Measurements from ENCODE around the gene MOB2. TPM values are rescaled to one million over a fixed set of nuclear protein-coding genes. Genes with fewer than 3 reads are reported as not detected.

Gene MOB2
- total RNA-seq, 1 experiment from 2014 or later: 29.8 TPM

DNA sequence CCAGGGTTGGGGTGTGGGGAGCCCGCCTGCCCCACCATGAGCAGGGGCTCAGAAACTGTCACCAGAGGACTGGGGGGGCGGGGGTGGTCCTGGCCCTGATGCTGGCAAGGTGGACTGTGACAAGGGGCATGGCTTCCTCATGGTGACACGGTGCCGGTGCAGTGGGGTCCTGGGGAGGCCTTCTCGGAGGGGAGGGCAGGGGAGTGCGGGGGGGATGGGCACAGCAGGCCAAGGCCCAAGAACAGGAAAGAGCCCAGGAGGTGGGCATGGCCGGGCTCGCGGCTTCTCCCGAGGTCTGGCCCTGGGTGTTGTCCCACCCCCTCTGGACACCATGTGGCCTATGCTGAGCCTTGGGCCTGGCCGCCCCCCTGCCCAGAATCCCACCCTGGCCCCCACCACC lies 47.2 kb downstream of the MOB2 start:
- H3K4me1 Mint-ChIP-seq (ENCODE audit: low read depth, unreplicated experiment): no peaks in the 10 kb centered on the region
- peaks cover 11% of the 10 kb centered on the region for H3K36me3 Mint-ChIP-seq (ENCODE audit: insufficient read depth, unreplicated experiment)
- BruUV-seq (replicated peaks): no TSS peak
- TF ChIP-seq, protein P1, sequence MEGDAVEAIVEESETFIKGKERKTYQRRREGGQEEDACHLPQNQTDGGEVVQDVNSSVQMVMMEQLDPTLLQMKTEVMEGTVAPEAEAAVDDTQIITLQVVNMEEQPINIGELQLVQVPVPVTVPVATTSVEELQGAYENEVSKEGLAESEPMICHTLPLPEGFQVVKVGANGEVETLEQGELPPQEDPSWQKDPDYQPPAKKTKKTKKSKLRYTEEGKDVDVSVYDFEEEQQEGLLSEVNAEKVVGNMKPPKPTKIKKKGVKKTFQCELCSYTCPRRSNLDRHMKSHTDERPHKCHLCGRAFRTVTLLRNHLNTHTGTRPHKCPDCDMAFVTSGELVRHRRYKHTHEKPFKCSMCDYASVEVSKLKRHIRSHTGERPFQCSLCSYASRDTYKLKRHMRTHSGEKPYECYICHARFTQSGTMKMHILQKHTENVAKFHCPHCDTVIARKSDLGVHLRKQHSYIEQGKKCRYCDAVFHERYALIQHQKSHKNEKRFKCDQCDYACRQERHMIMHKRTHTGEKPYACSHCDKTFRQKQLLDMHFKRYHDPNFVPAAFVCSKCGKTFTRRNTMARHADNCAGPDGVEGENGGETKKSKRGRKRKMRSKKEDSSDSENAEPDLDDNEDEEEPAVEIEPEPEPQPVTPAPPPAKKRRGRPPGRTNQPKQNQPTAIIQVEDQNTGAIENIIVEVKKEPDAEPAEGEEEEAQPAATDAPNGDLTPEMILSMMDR (IDR thresholded peaks at IDR 0.05; ENCODE audit: unreplicated experiment): no peak
- no peak for DNase-seq
- CTCF ChIA-PET: no interaction called here
- intact Hi-C loops (cut with micrococcal nuclease; ENCODE audit: unreplicated experiment): no loop called here
- no peak overlapping the region for H3K4me3 Mint-ChIP-seq (ENCODE audit: low read depth, unreplicated experiment)
- H3K27me3 Mint-ChIP-seq (ENCODE audit: unreplicated experiment): peaks cover 16% of the 10 kb centered on the region
- H3K27ac Mint-ChIP-seq (ENCODE audit: unreplicated experiment): no peak overlapping the region
- no peaks in the 10 kb centered on the region for H3K9me3 Mint-ChIP-seq (ENCODE audit: low read depth, unreplicated experiment)

DNA sequence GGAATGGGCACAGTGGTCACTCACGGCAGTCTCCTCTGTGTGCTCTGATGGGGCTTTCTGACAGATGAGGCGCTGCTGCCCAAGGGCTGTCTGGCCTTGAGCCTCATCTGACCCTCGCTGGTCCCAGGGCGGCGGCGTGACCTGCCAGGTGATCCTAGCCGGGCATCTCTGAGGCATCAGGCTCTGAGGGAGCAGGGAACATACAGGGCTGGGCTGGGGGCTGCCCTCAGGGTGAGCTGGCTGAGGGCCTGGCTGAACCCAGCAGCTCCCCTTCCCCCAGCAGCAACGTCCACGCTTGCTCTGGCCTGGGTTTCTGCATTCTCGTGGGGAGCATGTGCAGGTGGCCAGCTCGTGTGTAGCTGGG lies 47.6 kb downstream of the MOB2 start:
- no peak for DNase-seq
- Mint-ChIP-seq H3K36me3 (ENCODE audit: insufficient read depth, unreplicated experiment) (peaks cover 11% of the 10 kb centered on the region), H3K4me1 (ENCODE audit: low read depth, unreplicated experiment) (no peaks in the 10 kb centered on the region), H3K27ac (ENCODE audit: unreplicated experiment) (no peak overlapping the region), H3K9me3 (ENCODE audit: low read depth, unreplicated experiment) (no peaks in the 10 kb centered on the region), H3K27me3 (ENCODE audit: unreplicated experiment) (peaks cover 16% of the 10 kb centered on the region), H3K4me3 (ENCODE audit: low read depth, unreplicated experiment) (no peak overlapping the region)
- BruUV-seq (replicated peaks): no TSS peak
- intact Hi-C loops (cut with micrococcal nuclease; ENCODE audit: unreplicated experiment): no loop called here
- TF ChIP-seq, protein P1 (IDR thresholded peaks at IDR 0.05; ENCODE audit: unreplicated experiment): no peak
- CTCF ChIA-PET: interaction anchor here (0.6 kb wide), 1 partner anchor 311 kb away, joined by 4 read pairs; no protein-coding TSS in a partner anchor

DNA sequence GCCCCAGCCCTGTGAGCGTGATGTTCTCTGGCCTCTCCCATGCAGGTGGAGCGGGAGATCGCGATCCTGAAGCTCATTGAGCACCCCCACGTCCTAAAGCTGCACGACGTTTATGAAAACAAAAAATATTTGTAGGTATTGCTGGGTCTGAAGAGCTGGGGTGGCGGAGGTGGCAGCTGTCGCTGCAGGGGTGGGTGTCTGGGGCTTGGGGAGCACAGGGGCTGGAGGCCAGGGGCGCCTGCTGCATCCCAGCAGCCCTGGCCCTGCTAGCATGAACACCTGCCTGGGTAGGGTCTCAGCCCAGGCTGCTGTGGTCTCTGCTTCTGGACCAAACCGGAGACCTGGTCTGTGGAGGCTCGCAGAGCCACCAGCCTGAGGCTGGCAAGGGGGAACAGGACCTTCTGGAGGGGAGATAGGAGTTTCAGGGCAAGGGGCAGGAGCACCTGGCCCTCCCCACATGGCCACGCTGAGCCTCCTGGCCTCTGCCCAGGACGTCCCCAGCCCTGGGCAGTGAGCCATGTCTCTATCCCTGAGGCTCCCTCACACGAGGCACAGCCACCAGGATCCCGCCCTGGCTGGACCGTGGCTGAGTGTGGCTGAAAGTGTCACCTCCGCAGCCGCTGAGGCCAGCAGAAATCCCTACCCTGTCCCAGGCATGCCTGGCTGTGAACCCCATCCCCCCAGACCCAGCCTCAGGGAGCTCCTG lies 48.2 kb downstream of the MOB2 start:
- no peak overlapping the region for H3K27ac Mint-ChIP-seq (ENCODE audit: unreplicated experiment)
- intact Hi-C loops (cut with micrococcal nuclease; ENCODE audit: unreplicated experiment): no loop called here
- no peak for DNase-seq
- CTCF ChIA-PET: interaction anchor here (0.6 kb wide), 2 partner anchors 310 to 318 kb away, joined by 3 to 4 read pairs; no protein-coding TSS in a partner anchor
- H3K36me3 Mint-ChIP-seq (ENCODE audit: insufficient read depth, unreplicated experiment): peaks cover 11% of the 10 kb centered on the region
- H3K4me1 Mint-ChIP-seq (ENCODE audit: low read depth, unreplicated experiment): no peaks in the 10 kb centered on the region
- TF ChIP-seq, protein P1 (IDR thresholded peaks at IDR 0.05; ENCODE audit: unreplicated experiment): no peak
- no peak overlapping the region for H3K4me3 Mint-ChIP-seq (ENCODE audit: low read depth, unreplicated experiment)
- peaks cover 16% of the 10 kb centered on the region for H3K27me3 Mint-ChIP-seq (ENCODE audit: unreplicated experiment)
- H3K9me3 Mint-ChIP-seq (ENCODE audit: low read depth, unreplicated experiment): no peaks in the 10 kb centered on the region
- BruUV-seq (replicated peaks): no TSS peak

DNA sequence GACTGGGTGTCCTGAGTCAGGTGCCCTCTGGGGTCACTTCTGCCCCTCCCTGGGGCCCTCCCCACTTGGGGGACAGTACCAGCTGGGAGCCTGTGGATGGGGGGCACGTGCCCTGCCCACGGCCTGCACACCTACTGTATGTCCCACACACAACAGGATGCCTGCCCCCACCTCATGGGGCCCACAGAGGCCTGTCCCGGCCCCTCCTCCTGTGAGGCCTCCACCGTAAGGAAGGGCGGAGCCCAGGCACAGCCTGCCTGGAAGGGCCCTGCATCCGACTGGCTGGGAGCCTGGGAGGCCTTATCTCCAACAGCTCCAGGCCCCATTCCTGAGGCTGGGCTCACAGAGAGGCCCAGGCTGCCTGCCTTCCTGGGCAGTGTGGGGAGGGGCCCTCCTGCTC lies 49.1 kb downstream of the MOB2 start:
- Mint-ChIP-seq H3K27ac (ENCODE audit: unreplicated experiment) (no peak overlapping the region), H3K4me1 (ENCODE audit: low read depth, unreplicated experiment) (no peaks in the 10 kb centered on the region), H3K4me3 (ENCODE audit: low read depth, unreplicated experiment) (no peak overlapping the region), H3K27me3 (ENCODE audit: unreplicated experiment) (peaks cover 15% of the 10 kb centered on the region), H3K36me3 (ENCODE audit: insufficient read depth, unreplicated experiment) (peaks cover 11% of the 10 kb centered on the region), H3K9me3 (ENCODE audit: low read depth, unreplicated experiment) (no peaks in the 10 kb centered on the region)
- TF ChIP-seq, protein P1 (IDR thresholded peaks at IDR 0.05; ENCODE audit: unreplicated experiment): no peak
- BruUV-seq (replicated peaks): no TSS peak
- CTCF ChIA-PET: no interaction called here
- intact Hi-C loops (cut with micrococcal nuclease; ENCODE audit: unreplicated experiment): no loop called here
- peak; percentile 37 for DNase-seq
